H1 (cell line): ENCODE measurements around the gene MBOAT1. TPM values are rescaled to one million over a fixed set of nuclear protein-coding genes. Genes with fewer than 3 reads are reported as not detected.

Source experiments
- CTBP2 ChIP-seq: IDR thresholded peaks from 2 replicates; pipeline ENCODE4 v1.7.0; 2011; ENCODE audit warnings: borderline replicate concordance, mild to moderate bottlenecking, moderate library complexity, mixed read lengths, low read length; ENCODE audit not compliant: insufficient read depth, insufficient read length
- RBBP5 ChIP-seq: IDR thresholded peaks from 2 replicates; pipeline ENCODE4 v1.7.1; 2012; ENCODE audit warnings: low read depth, mild to moderate bottlenecking, inconsistent platforms, low read length, moderate library complexity, borderline replicate concordance
- RFX5 ChIP-seq: IDR thresholded peaks from 2 replicates; pipeline ENCODE4 v1.6.1; 2011; ENCODE audit warnings: low read depth, low read length, improper control_type of control experiment, borderline replicate concordance
- SIRT6 ChIP-seq: IDR thresholded peaks from one replicate; pipeline ENCODE4 v1.7.1; 2012; ENCODE audit warnings: low read length, inconsistent platforms
- SUZ12 ChIP-seq: fragments of 200-600 bp; sonication (generic); IDR thresholded peaks from 2 replicates; pipeline ENCODE4 v1.6.1; 2012; ENCODE audit warnings: mild to moderate bottlenecking, inconsistent platforms, low read length, moderate library complexity, mixed read lengths
- TAF7 ChIP-seq: optimal IDR thresholded peaks from 2 replicates; pipeline ENCODE3; 2011; ENCODE audit warnings: low read depth, mild to moderate bottlenecking, inconsistent platforms, low read length, moderate library complexity, borderline replicate concordance
- USF2 ChIP-seq: IDR thresholded peaks from 2 replicates; pipeline ENCODE4 v1.6.1; 2011; ENCODE audit warnings: low read length, improper control_type of control experiment
- polyA plus RNA-seq, 7 experiments: library from polyadenylated mRNA; depleted of rRNA in 3 of 7; stranded (reverse) in 5 of 7; unstranded in 2 of 7; fragments of >200 nt in 5 of 7; fragments of 200-250 nt in 2 of 7; gene quantifications; 1 replicate in 5 of 7; 2 replicates in 1 of 7; 4 replicates in 1 of 7; pipeline versions ENCODE4 v1.2.1 to v1.2.3, GENCODE V29; 2011 to 2013; ENCODE audit warnings: missing spikeins in 2 of 7, mixed read lengths in 2 of 7
- total RNA-seq: library from RNA; stranded (reverse); fragmentation: NEBNext Ultra II Directional; extraction: Animal tissue kit (Norgen Biotek cat#: 25700); gene quantifications from 2 replicates; pipeline ENCODE4 v1.2.1, GENCODE V29; 2021

The MBOAT1 gene
- total and polyA plus RNA-seq, 2 of the 8 experiments (the other 6 are each of a cell fraction or from before 2014, with no cell fraction given) = 4.9 to 19.5 TPM

GRCh38 chr6:20167601-20168000, 44.7 kb downstream of the MBOAT1 start (continued):
- TF ChIP-seq USF2 = no peak
- TF ChIP-seq SUZ12 = no peak
- TF ChIP-seq CTBP2 = no peak
- no peak for TF ChIP-seq RFX5
- no peak for TF ChIP-seq RBBP5
- TF ChIP-seq TAF7 = no peak
- no peak for TF ChIP-seq SIRT6
